ENCODE results near the gene CIC.
A peak's percentile ranks its signal among the peaks of the same experiment; 100 is the strongest.

The CIC gene

DNA sequence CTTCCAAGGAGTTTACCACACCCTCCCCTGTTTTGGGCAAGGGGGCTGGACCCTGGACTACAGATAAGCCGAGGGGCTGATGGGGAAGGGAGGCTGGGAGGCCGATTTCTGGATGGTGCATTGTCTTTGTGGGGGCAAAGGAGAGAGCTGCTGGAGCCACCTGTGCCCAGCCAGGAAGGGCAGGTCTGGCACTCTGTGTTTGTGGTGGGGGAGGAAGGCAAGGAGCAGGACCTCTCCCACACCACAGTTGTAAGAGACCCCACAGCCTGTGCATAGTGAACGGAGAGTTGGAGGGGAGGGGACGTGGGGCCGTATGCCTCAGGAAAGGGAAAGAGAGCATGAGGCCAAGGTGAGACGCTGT is 16.9 kb downstream of the CIC start:
- Histone ChIP-seq H3K9me3 (no peaks in the 10 kb centered on the region), H3K36me3 (peaks cover 41% of the 10 kb centered on the region), H3K4me1 (peaks cover 27% of the 10 kb centered on the region), H3K4me3 (ENCODE audit: low read depth, low read length) (peak overlapping the region; percentile 68), H3K27me3 (no peaks in the 10 kb centered on the region)
- DNase-seq = no peak
- TF ChIP-seq, protein P1, sequence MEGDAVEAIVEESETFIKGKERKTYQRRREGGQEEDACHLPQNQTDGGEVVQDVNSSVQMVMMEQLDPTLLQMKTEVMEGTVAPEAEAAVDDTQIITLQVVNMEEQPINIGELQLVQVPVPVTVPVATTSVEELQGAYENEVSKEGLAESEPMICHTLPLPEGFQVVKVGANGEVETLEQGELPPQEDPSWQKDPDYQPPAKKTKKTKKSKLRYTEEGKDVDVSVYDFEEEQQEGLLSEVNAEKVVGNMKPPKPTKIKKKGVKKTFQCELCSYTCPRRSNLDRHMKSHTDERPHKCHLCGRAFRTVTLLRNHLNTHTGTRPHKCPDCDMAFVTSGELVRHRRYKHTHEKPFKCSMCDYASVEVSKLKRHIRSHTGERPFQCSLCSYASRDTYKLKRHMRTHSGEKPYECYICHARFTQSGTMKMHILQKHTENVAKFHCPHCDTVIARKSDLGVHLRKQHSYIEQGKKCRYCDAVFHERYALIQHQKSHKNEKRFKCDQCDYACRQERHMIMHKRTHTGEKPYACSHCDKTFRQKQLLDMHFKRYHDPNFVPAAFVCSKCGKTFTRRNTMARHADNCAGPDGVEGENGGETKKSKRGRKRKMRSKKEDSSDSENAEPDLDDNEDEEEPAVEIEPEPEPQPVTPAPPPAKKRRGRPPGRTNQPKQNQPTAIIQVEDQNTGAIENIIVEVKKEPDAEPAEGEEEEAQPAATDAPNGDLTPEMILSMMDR (IDR thresholded peaks at IDR 0.05; ENCODE audit: low read depth, low read length) = no peak; the same call in 1 of the 2 replicates

GRCh38 chr19:42286349-42287016 is 17.4 kb downstream of the CIC start:
- Histone ChIP-seq H3K4me3 (ENCODE audit: low read depth, low read length) (peak overlapping the region; percentile 68), H3K4me1 (peaks cover 24% of the 10 kb centered on the region)

DNA sequence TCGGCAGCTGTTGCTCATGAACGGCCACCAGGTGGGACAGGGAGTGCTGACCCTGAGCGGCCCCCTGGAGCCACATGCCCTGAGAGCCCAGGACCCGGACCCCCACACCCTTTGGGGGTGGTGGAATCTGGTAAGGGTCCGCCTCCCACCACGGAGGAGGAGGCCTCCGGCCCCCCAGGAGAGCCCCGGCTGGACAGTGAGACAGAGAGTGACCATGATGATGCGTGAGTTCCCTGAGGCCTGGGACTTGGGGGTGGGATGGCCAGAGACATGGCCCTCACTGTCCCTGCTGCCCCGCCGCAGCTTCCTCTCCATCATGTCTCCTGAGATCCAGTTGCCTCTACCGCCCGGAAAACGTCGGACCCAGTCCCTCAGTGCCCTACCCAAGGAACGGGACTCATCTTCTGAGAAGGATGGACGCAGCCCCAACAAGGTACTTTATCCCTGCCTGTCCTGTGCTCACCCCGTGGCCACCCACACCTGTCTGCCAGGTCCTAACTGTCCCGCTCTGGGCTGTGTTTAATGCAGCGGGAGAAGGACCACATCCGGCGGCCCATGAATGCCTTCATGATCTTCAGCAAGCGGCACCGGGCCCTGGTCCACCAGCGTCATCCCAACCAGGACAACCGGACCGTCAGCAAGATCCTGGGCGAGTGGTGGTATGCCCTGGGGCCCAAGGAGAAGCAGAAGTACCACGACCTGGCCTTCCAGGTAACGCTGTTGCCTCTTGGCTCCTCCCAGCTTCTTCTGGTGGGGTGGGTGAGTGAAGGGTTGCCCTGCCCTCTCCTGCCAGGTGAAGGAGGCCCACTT is 18.2 kb downstream of the CIC start:
- no peaks in the 10 kb centered on the region for H3K9me3 ChIP-seq
- DNase-seq = no peak
- TF ChIP-seq, protein P1 (IDR thresholded peaks at IDR 0.05; ENCODE audit: low read depth, low read length) = no peak; the same call in 1 of the 2 replicates
- peak overlapping the region; percentile 23; the same call in 1 of the 2 replicates for H3K4me3 ChIP-seq (ENCODE audit: low read depth, low read length)
- H3K4me1 ChIP-seq = peaks cover 16% of the 10 kb centered on the region
- H3K27me3 ChIP-seq = no peaks in the 10 kb centered on the region
- H3K36me3 ChIP-seq = peaks cover 53% of the 10 kb centered on the region

More at GRCh38 chr19:42286349-42287016, 17.4 kb downstream of the CIC start:
- TF ChIP-seq, protein P1 (IDR thresholded peaks at IDR 0.05; ENCODE audit: low read depth, low read length) = no peak
- Histone ChIP-seq H3K27me3 (no peaks in the 10 kb centered on the region), H3K36me3 (peaks cover 46% of the 10 kb centered on the region), H3K9me3 (no peaks in the 10 kb centered on the region)
- DNase-seq = peak; percentile 82

DNA sequence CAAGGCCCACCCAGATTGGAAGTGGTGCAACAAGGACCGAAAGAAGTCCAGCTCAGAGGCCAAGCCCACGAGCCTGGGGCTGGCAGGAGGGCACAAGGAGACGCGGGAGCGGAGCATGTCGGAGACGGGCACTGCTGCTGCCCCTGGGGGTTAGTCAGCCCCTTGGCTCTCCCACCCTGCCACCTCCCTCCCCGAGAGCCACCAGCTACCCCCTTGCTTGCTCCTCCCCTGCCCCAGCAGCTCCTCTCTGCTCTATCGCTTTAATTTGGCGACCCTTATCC is 18.7 kb downstream of the CIC start:
- no peak for DNase-seq
- no peaks in the 10 kb centered on the region for H3K9me3 ChIP-seq
- TF ChIP-seq, protein P1 (IDR thresholded peaks at IDR 0.05; ENCODE audit: low read depth, low read length) = no peak
- H3K4me3 ChIP-seq (ENCODE audit: low read depth, low read length) = no peak overlapping the region
- H3K27me3 ChIP-seq = no peaks in the 10 kb centered on the region
- H3K4me1 ChIP-seq = peaks cover 13% of the 10 kb centered on the region
- H3K36me3 ChIP-seq = peaks cover 59% of the 10 kb centered on the region

DNA sequence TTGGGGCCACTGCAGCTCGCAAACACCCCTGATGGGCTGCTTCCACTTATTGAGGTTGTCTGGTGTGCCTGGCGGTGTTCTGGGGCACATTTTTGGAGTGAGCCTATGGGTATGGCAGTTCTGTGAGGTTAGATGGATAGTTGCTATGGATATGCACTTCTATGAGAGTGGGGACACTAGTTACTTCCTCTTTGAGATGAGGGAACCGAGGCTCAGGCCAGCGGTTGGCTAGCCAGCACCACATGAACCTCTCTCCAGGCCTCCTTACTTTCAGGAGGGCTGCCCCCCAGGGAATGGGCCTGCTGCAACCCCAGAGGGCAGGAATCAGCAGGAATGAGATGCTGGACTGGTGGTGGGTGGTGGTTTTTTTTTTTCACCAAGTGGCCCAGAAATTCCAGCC is 19.3 kb downstream of the CIC start:
- H3K4me3 ChIP-seq (ENCODE audit: low read depth, low read length) = no peak overlapping the region
- no peaks in the 10 kb centered on the region for H3K9me3 ChIP-seq
- H3K36me3 ChIP-seq = peaks cover 65% of the 10 kb centered on the region
- TF ChIP-seq, protein P1 (IDR thresholded peaks at IDR 0.05; ENCODE audit: low read depth, low read length) = no peak
- DNase-seq = no peak
- peaks cover 7% of the 10 kb centered on the region for H3K4me1 ChIP-seq
- no peaks in the 10 kb centered on the region for H3K27me3 ChIP-seq
